Stimulated activated naive CD8-positive, alpha-beta T cell treated with anti-CD3 and anti-CD28 coated beads, Interleukin-15, Interleukin-2, amounts not matched to agents 100 ng/mL and 50 ng/mL, for 24 hours (primary cell): Measurements from ENCODE around the gene CLDN22.

Source experiments
- H3K27ac Mint-ChIP-seq: one replicate; pipeline ENCODE4 v1.8.0; 2021; ENCODE audit warnings: mild to moderate bottlenecking, mixed read lengths
- H3K27me3 Mint-ChIP-seq: one replicate; pipeline ENCODE4 v1.8.0; 2021; ENCODE audit warnings: mixed read lengths
- H3K36me3 Mint-ChIP-seq: one replicate; pipeline ENCODE4 v1.8.0; 2021; ENCODE audit warnings: low read depth, mixed read lengths
- H3K4me1 Mint-ChIP-seq: one replicate; pipeline ENCODE4 v1.8.0; 2021; ENCODE audit warnings: low read depth, mixed read lengths
- H3K4me3 Mint-ChIP-seq: one replicate; pipeline ENCODE4 v1.8.0; 2021; ENCODE audit warnings: mild to moderate bottlenecking, mixed read lengths
- H3K9me3 Mint-ChIP-seq: one replicate; pipeline ENCODE4 v1.8.0; 2021; ENCODE audit warnings: mixed read lengths

CLDN22 gene

DNA sequence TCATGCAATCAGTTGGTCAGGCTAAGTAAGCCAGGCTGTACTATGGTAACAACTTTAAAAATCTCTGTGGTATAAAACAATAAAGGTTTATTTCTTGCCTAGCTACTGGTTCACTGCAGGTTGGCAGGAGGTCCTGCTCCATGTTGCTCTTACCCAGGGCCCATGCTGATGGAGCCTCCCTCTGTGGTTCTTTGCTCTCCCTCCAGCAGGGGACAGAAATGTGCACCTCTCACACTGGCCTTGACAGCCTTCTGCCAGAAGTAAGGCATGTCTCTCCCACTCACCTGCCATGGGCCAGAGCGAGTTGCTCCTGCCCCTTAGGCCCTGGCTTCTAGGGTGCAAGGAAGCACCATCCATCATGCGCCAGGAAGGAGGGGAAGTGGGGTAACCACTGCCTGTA is 31.1 kb downstream of the CLDN22 start:
- no peaks in the 10 kb centered on the region for H3K36me3 Mint-ChIP-seq
- no peaks in the 10 kb centered on the region for H3K4me1 Mint-ChIP-seq
- H3K27me3 Mint-ChIP-seq: no peaks in the 10 kb centered on the region
- H3K9me3 Mint-ChIP-seq: no peaks in the 10 kb centered on the region
- no peak overlapping the region for H3K27ac Mint-ChIP-seq
- no peak overlapping the region for H3K4me3 Mint-ChIP-seq

- Mint-ChIP-seq H3K36me3 (no peaks in the 10 kb centered on the region), H3K9me3 (no peaks in the 10 kb centered on the region)
Observed at GRCh38 chr4:183287677-183288076, 32.4 kb downstream of the CLDN22 start.

GRCh38 chr4:183287309-183287659 is 32.8 kb downstream of the CLDN22 start:
- H3K36me3 Mint-ChIP-seq: no peaks in the 10 kb centered on the region
- H3K9me3 Mint-ChIP-seq: no peaks in the 10 kb centered on the region
- H3K27me3 Mint-ChIP-seq: no peaks in the 10 kb centered on the region
- no peaks in the 10 kb centered on the region for H3K4me1 Mint-ChIP-seq
- H3K27ac Mint-ChIP-seq: no peak overlapping the region
- H3K4me3 Mint-ChIP-seq: no peak overlapping the region

More at GRCh38 chr4:183287677-183288076, 32.4 kb downstream of the CLDN22 start:
- Mint-ChIP-seq H3K4me3 (no peak overlapping the region), H3K4me1 (no peaks in the 10 kb centered on the region), H3K27ac (no peak overlapping the region), H3K27me3 (no peaks in the 10 kb centered on the region)

GRCh38 chr4:183286590-183287308 is 33.3 kb downstream of the CLDN22 start:
- Mint-ChIP-seq H3K27ac (no peak overlapping the region), H3K27me3 (no peaks in the 10 kb centered on the region), H3K4me3 (no peak overlapping the region), H3K4me1 (no peaks in the 10 kb centered on the region), H3K36me3 (no peaks in the 10 kb centered on the region), H3K9me3 (no peaks in the 10 kb centered on the region)

DNA sequence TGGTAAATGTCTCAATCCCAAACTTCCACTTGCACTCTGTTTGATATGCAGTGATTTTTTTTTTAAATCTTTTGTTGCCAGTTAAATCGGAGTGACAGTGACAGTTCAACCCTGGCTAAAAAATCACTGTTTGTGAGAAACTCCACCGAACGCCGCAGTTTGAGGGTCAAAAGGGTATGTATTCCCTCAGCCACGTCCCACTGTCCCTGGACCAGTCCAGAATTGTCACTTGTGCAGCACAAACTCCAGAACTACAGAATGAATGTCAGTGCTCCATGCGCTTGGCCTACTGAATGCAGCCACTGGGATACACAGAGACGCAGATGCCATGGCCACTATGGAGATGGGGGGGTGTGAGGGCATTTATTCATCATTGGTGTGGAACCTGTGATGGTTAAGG is 34.2 kb downstream of the CLDN22 start:
- Mint-ChIP-seq H3K27ac (no peak overlapping the region), H3K27me3 (no peaks in the 10 kb centered on the region), H3K9me3 (no peaks in the 10 kb centered on the region), H3K36me3 (no peaks in the 10 kb centered on the region), H3K4me1 (no peaks in the 10 kb centered on the region), H3K4me3 (no peak overlapping the region)

- no peak overlapping the region for H3K4me3 Mint-ChIP-seq
- no peaks in the 10 kb centered on the region for H3K4me1 Mint-ChIP-seq
- no peaks in the 10 kb centered on the region for H3K36me3 Mint-ChIP-seq
- no peaks in the 10 kb centered on the region for H3K9me3 Mint-ChIP-seq
- no peak overlapping the region for H3K27ac Mint-ChIP-seq
- no peaks in the 10 kb centered on the region for H3K27me3 Mint-ChIP-seq
Observed at GRCh38 chr4:183284965-183285364, 35.1 kb downstream of the CLDN22 start.

DNA sequence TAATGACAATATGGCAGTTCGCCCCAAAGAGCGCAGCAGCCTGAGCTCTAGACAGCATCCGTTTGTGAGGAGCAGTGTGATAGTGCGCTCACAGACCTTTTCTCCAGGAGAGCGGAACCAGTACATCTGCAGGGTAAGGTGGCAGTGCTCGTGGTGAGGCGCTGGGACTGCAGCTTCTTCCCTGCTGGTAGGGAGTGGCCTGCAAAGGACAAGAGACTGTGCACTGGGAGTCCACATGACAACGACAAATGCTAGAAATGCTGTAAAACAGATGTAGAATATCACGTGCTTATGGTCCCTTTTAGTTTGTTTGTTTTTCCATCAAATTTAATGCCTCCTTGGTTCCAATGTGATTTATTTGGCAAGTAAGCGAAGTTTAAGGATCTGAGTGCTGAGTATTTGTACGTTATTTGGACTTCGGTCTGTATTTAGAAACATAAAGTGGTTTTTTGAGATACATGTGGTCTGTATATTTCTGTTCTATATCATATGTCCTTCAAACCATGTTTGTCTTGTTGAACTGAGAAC is 35.8 kb downstream of the CLDN22 start:
- Mint-ChIP-seq H3K4me3 (no peak overlapping the region), H3K27me3 (no peaks in the 10 kb centered on the region), H3K36me3 (no peaks in the 10 kb centered on the region), H3K4me1 (no peaks in the 10 kb centered on the region), H3K9me3 (no peaks in the 10 kb centered on the region), H3K27ac (no peak overlapping the region)

DNA sequence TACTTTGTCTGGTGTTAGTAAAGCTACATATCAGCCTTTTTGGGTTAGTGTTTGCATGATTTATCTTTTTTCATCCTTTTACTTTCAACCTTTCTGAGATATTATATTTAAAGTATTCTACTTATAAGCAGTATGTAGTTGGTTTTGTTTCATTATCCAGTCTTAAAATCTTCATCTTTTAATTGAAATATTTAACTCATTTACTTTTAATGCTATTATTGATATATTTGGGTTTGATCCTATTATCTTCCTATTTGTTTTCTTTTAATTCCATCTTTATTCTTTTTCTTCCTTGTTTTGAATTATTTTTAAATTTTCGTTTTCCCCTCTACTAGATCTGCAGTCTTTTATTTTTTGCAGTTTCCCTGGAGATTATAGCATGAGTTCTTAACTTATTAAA is 44.0 kb downstream of the CLDN22 start:
- H3K36me3 Mint-ChIP-seq: peaks cover 13% of the 10 kb centered on the region
- H3K27me3 Mint-ChIP-seq: no peaks in the 10 kb centered on the region
- peaks cover 19% of the 10 kb centered on the region for H3K9me3 Mint-ChIP-seq
- H3K4me1 Mint-ChIP-seq: no peaks in the 10 kb centered on the region
- no peak overlapping the region for H3K4me3 Mint-ChIP-seq
- no peak overlapping the region for H3K27ac Mint-ChIP-seq

DNA sequence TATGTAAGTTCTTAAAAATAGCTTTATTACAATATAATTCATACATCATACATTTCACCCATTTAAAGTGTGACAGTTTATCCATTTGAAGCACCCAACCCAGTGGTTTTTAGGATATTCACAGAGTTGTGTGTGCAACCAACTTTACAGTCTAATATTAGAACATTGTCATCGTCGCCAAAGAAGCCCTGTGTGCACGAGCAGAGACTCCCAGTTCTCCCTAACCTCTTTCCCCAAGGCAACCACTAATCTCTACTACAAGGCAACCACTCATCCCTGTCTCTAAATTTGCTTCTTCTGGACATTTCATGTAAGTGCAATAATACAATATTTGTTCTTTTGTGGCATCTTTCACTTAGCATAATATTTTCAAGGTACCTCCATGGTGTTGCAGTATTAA is 47.7 kb downstream of the CLDN22 start:
- Mint-ChIP-seq H3K27ac (no peak overlapping the region), H3K9me3 (peaks cover 19% of the 10 kb centered on the region), H3K4me3 (no peak overlapping the region), H3K4me1 (no peaks in the 10 kb centered on the region), H3K36me3 (peaks cover 13% of the 10 kb centered on the region), H3K27me3 (no peaks in the 10 kb centered on the region)

DNA sequence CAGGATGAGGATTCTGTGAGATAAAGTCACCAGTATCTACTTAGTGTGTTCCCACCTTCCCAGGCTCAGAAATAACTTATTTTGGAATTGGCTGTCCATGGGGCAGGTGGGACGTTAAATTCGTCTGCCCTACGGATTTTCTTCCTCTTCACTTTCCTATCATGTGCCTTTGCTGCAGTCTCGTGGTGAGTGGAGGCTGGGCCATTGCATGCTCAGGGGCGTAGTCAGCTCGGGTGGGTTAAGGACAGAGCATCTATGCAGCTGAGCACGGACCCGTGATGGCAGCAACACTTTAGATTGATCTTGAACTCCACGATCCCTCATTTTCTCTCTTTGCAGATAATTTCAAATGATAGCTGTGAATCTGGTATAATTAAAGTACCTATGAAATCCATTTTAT is 51.5 kb downstream of the CLDN22 start:
- H3K4me1 Mint-ChIP-seq: no peaks in the 10 kb centered on the region

More for the DNA sequence above, 51.5 kb downstream of the CLDN22 start:
- H3K4me3 Mint-ChIP-seq: no peak overlapping the region
- no peaks in the 10 kb centered on the region for H3K27me3 Mint-ChIP-seq
- no peak overlapping the region for H3K27ac Mint-ChIP-seq
- no peaks in the 10 kb centered on the region for H3K9me3 Mint-ChIP-seq
- no peaks in the 10 kb centered on the region for H3K36me3 Mint-ChIP-seq
